Fibroblast of the conjunctiva (primary cell): ENCODE results near the gene MRPL27.
"Not testable (repeated sequence)": the region's sequence is repeated elsewhere in the genome, so short reads cannot be mapped to it uniquely, and the experiment has no call there.

Source experiments
- DNase-seq: peaks from one replicate; pipeline ENCODE4 v3.0.0-alpha.2; 2010; ENCODE audit warnings: low read depth

Gene MRPL27

GRCh38 chr17:50372758-50373556 lies at the start of gene MRPL27, which contains the start of gene EME1:
Gene MRPL27 (minus strand): TSS chr17:50373184. CDS start chr17:50373170, 14 bp downstream.
Gene EME1 (plus strand): TSS chr17:50373229. CDS start chr17:50375209, 1,980 bp downstream.
- peak; percentile 60 for DNase-seq

DNA sequence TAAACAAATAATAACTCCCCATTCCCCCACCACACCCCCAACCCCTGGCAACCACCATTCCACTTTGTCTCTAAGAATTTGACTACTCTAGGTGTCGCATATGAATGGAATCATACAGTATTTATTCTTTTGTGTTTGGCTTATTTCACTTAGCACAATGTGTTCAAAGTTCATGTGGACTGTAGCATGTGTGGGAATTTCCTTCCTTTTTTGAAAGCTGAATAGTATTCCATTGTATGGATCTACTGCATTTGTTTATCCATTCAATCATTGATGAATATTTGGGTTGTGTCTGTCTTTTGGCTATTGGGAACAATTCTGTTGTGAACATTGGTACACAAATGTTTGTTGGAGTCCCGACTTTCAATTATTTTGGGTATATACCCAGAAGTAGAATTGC lies 49.8 kb upstream of the MRPL27 start:
- no peak for DNase-seq

GRCh38 chr17:50421308-50422051 lies 48.5 kb upstream of the MRPL27 start:
- no peak for DNase-seq

- DNase-seq, result no peak
These were observed 47.6 kb upstream of the MRPL27 start for GRCh38 chr17:50420419-50421112.

DNA sequence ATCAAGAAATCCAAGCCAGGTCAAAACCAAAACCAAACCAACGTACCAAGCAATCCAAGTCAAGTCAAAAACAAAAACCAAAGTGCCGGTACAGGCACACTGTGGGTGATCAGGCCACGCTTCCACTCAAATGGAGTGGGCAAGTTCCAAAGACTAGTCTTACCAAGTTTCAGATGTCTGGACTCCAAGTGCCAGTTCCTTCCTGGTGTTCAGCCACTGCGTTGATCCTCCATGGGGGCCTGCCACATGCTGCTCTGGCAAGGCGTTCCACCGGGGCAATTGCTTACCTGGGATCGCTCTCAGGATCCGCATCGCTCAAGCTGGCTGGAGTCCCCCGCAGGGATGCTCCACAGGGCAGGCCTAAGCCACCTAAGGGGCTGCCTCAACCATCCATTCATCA lies 46.6 kb upstream of the MRPL27 start:
- not testable (repeated sequence) for DNase-seq

DNA sequence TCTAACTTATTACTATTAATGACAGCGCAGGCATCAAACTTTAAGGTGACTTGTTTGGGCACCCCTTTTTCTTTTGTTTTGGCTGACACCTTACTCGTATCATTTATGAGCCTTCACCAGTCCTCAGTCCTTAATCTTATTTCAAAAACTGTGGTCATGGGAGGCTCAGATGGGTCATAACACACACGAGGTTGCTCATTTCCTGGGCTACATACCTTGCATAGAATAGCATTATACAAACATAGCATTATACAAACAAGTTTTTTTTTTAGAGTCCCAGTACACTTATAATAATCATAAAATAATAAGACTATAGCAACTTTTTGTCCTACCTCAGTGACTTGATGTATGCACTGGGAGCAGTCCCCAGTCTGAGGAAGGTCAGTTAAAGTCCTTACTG lies 41.8 kb upstream of the MRPL27 start:
- no peak for DNase-seq

- no peak for DNase-seq
These were observed 39.3 kb upstream of the MRPL27 start for GRCh38 chr17:50412188-50412732.

DNA sequence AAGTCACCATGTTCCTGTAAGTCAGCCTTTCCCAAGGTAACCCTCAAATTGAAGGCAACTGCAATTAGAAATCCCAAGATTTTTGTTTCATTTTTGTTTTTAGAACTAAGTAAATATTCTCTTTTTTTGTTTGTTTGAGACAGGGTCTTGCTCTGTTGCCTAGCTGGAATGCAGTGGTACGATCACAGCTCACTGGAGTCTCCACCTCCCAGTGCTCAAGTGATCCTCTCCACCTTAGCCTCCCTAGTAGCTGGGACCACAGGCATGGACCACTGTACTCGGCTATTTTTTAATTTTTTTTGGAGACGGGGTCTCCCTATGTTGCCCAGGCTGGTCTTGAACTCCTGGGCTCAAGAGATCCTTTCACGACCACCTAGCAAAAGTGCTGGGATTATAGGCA lies 34.9 kb upstream of the MRPL27 start:
- no peak for DNase-seq

- DNase-seq, result no peak
These were observed 33.6 kb upstream of the MRPL27 start for GRCh38 chr17:50406578-50406977.

GRCh38 chr17:50405351-50405750 lies 32.4 kb upstream of the MRPL27 start:
- DNase-seq, result not testable (repeated sequence)

GRCh38 chr17:50399591-50399990 lies 26.6 kb upstream of the MRPL27 start:
- DNase-seq, result not testable (repeated sequence)

DNA sequence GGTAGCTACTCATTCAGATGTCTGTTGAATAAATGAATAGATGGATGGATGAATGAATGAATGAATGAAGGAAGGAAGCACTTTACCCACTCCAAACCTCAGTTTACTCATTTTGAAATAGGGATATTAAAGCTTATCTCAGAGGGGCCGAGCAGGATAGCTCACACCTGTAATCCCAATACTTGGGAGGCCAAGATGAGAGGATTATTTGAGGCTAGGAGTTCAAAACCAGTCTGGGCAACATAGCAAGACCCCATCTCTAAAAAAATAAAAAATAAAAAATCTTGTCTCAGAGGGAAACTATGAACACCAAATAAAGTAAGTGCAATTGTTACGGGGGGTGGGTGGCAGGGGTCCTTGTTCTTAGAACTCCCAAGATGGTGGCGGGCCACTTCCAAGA lies 25.7 kb upstream of the MRPL27 start:
- not testable (repeated sequence) for DNase-seq

DNA sequence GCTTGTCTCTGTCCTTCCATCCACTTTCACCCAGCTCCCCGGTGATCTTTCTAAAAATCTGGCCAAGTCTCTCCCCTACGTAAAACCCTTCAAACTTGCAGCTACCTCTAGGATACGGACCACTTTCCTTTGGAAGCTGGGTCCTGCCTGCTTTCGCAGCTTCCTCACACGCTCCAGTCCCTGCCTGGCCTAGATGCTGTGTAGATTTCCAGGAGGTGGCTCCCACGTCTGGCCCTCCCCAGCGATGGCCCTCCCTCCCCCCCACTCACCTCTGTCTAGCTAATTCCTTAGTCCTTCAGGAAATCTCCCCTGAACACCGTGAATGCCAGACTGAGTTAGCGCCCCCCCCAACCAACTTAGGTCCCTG lies 24.9 kb upstream of the MRPL27 start:
- no peak for DNase-seq

- peak; percentile 60 for DNase-seq
These were observed 24.3 kb upstream of the MRPL27 start, which contains the start of gene LRRC59 for GRCh38 chr17:50397111-50397918. Gene LRRC59 (minus strand): TSS chr17:50397523. CDS start chr17:50397317, 206 bp downstream.

DNA sequence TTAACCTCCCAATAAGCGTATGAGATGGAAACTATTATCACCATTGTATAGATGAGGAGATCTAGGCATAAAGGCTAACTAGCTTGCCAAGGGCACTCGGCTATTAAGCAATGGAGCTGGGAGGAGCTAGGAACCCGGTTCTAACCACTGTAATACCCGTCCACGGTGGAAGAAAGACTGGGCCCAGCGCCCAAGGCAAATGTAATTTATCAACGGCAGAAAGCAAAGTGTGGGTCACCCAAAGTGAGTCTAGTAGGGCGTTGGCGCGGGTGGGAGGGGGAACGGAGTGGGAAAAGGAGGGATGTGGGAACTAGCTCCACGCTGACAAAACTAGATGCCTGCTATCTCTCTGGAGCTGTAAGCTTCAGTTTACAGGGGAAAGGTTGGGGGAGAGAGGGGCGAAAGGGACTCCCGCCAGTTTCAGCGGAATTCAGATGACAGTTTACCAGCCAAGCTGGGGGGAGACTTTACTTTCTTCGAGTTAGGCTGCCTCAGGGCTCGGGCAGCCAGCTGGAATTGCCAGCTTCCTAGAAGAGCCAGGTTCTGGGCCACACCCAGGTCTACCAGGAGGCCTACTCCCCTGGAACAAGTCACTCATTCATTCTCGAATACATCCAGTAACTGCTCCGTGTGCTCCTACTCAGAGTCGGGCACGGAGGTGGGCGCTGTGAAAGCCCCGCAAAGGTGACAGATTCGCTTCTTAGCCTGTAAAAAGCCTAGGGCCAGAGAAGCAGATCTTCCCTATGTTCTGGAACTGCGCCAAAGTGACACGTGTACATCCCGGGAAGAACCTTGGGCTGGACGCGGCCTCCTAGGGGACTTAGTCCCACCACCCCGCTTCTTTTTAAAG lies 23.5 kb upstream of the MRPL27 start:
- DNase-seq, result peak; percentile 32

DNA sequence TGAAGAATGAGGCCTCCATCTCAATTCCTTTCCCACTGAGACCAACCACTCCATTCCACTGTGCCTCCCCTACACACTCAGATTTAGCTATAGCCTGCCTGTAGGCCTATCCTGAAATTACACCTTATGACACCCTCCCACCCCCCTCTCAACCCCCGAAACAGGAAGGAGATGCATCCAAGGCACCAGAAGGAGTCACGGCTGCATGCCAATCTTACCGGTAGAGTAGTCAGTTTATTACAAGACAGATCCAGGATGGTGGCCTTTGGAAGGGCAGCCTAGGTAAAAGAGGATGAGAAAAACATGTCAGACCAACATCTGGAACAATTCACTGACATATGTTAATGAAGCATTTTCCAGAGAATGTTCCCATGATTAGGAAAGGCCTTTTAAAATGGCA lies 21.7 kb upstream of the MRPL27 start:
- DNase-seq, result no peak

DNA sequence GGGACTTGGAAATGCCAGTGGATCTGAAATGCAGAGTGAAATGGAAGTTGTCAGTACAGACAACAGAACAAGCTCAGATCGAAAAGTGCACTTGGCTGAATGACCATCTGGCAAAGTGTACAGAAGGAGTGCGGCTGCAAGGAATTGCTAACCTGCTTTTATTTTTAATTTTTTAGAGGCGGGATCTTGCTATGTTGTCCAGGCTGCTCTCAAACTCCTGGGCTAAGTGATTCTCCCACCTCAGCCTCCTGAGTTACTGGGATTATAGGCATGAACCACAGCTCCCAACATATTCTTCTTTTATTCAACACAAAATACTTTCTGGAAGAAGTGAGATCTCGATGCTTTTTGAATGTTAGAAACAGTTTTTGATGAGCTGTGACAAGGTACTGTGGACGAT lies 20.7 kb upstream of the MRPL27 start:
- no peak for DNase-seq

GRCh38 chr17:50392621-50393020 lies 19.6 kb upstream of the MRPL27 start:
- no peak for DNase-seq

DNA sequence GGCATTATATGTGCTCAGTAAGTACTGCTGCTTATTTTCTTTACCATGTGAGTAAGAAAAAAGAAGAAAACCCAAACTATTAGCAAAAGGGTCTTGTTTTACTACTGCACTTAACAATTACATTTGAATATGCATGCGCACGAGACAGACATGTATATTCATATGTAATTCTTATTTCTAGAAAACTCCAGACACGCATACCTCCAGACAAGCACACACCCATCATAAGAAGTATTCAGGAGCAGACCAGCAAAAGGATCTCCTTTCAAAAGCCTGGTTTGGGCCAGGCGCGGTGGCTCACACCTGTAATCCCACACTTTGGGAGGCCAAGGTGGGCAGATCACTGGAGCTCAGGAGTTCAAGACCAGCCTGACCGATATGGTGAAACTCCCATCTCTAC lies 16.6 kb upstream of the MRPL27 start:
- DNase-seq, result no peak

- no peak for DNase-seq
These were observed 15.7 kb upstream of the MRPL27 start for GRCh38 chr17:50388728-50389127.
